Pancreas (tissue), 10 donors: ENCODE data around the gene ROS1. TPM values are rescaled to one million over a fixed set of nuclear protein-coding genes. Genes with fewer than 3 reads are reported as not detected.
A peak's percentile ranks its signal among the peaks of the same experiment; 100 is the strongest.

Experiments
- ATAC-seq, 4 donors: fragments of 200-7000 bp; cut with Tn5 transposase; one replicate each; pipeline versions ENCODE4 v1.8.0 to v1.9.1; 2020; ENCODE audit warnings: mild to moderate bottlenecking in 4 of 4, moderate library complexity in 4 of 4
- DNase-seq, 6 donors: peaks; one replicate each; pipeline ENCODE4 v3.0.0-alpha.2; 2020
- FAIRE-seq: peaks from 2 replicates; lab custom pipeline; 2012; peaks lifted over from hg19 to GRCh38; lab: Jason Lieb, UNC
- H3K27ac ChIP-seq, 4 donors: fragments of 200-600 bp; sonication (generic); 1 replicate in 3 of 4; 2 replicates in 1 of 4; pipeline versions ENCODE4 v1.5.0 to v1.8.0; 2020
- H3K27me3 ChIP-seq, 4 donors: fragments of 200-600 bp; one replicate each; pipeline ENCODE4 v1.8.0; 2021
- H3K36me3 ChIP-seq, 3 donors: fragments of 200-600 bp; sonication (generic) in 1 of 3; one replicate each; pipeline versions ENCODE4 v1.5.0 to v1.8.0; 2020 to 2021
- H3K4me1 ChIP-seq, 3 donors: fragments of 200-600 bp; one replicate each; pipeline ENCODE4 v1.8.0; 2021
- H3K4me3 ChIP-seq, 4 donors: fragments of 200-600 bp; sonication (generic) in 2 of 4; one replicate each; pipeline versions ENCODE4 v1.5.0 to v1.8.0; 2020 to 2021
- H3K9me3 ChIP-seq, 4 donors: fragments of 200-600 bp; one replicate each; pipeline ENCODE4 v1.8.0; 2021
- CTCF ChIP-seq, 4 donors: fragments of 200-600 bp; sonication (generic) in 3 of 4; IDR thresholded peaks; one replicate each; pipeline versions ENCODE4 v1.5.0 to v1.8.0; 2021; ENCODE audit warnings: antibody characterized with exemption in 4 of 4
- WGBS, 2 donors: extraction: QIAGEN DNeasy Blood & Tissue Kit; methylation state at CpG; one replicate each; pipeline ENCODE4 v1.1.7; 2013; 5-methylcytosine and 5-hydroxymethylcytosine counted together
- intact Hi-C, 3 donors: fragments of 100-400 bp; cut with DNase I; formaldehyde crosslinking; loops; one replicate each; pipeline versions ENCODE4 v1.11.1 to v1.14.2; 2022
- polyA plus RNA-seq, 2 donors: library from polyadenylated mRNA; stranded (reverse); fragments of 200-250 nt; gene quantifications; one replicate each; pipeline ENCODE4 v1.2.3, GENCODE V29; 2013
- total RNA-seq, 6 donors: library from RNA; stranded (reverse); fragmentation: NEBNext Ultra II Directional in 4 of 6; extraction: Animal tissue kit (Norgen Biotek cat#: 25700) in 4 of 6; gene quantifications; one replicate each; pipeline versions ENCODE4 v1.2.1 to v1.2.4, GENCODE V29; 2021 to 2023
- donor health status: healthy with polysubstance abuse.
- donor health status: DM: no; HTN: no; CAD: no; lungs with moderate emphysema.
- donor health status: DM: no; HTN: no; CAD: no.
- donor health status: control.
- donor health status: control.
- donor health status: Bipolar disorder and iron deficiency.
- donor health status: DM: yes; HTN: yes; CAD: no.
- donor health status: DM: no; HTN: no; CAD: no.
- donor health status: DM: no; HTN: no; CAD: no.
- donor health status: DM: yes; HTN: yes; CAD: no.

The ROS1 gene
- total and polyA plus RNA-seq, 8 donors: 0.02 to 0.09 (median 0.04) TPM; not detected in 2

- no peaks in the 10 kb centered on the region for H3K4me1 ChIP-seq
- no peak for FAIRE-seq
- H3K27ac ChIP-seq: no peak overlapping the region
- no peak for DNase-seq
- no peaks in the 10 kb centered on the region for H3K27me3 ChIP-seq
- no peaks in the 10 kb centered on the region for H3K9me3 ChIP-seq
- no peak overlapping the region for H3K4me3 ChIP-seq
- ATAC-seq: peak in 1 of 4 donors; percentile 52
- peak in 2 of 4 donors; percentile 12 to 28 for TF ChIP-seq CTCF (IDR thresholded peaks at IDR 0.05)
- no peaks in the 10 kb centered on the region for H3K36me3 ChIP-seq
- 19% methylated on average over 4 of the region's 4 CpGs for WGBS, 2 donors
- intact Hi-C loops: no loop called here
Measured at GRCh38 chr6:117317261-117317660, 108.5 kb downstream of the ROS1 start.

GRCh38 chr6:117311726-117312125 lies 114.0 kb downstream of the ROS1 start:
- no peaks in the 10 kb centered on the region for H3K4me1 ChIP-seq
- H3K36me3 ChIP-seq: no peaks in the 10 kb centered on the region
- no peak overlapping the region for H3K27ac ChIP-seq
- no peak for TF ChIP-seq CTCF (IDR thresholded peaks at IDR 0.05)
- ATAC-seq: no peak
- intact Hi-C loops: no loop called here
- 85 to 96% methylated on average over 1 of the region's 1 CpG for WGBS, 2 donors
- FAIRE-seq: no peak
- no peaks in the 10 kb centered on the region for H3K27me3 ChIP-seq
- no peaks in the 10 kb centered on the region for H3K9me3 ChIP-seq
- DNase-seq: no peak
- H3K4me3 ChIP-seq: no peak overlapping the region

GRCh38 chr6:117311310-117311709 lies 114.4 kb downstream of the ROS1 start:
- no peak for TF ChIP-seq CTCF (IDR thresholded peaks at IDR 0.05)
- Histone ChIP-seq H3K9me3 (no peaks in the 10 kb centered on the region), H3K27me3 (no peaks in the 10 kb centered on the region), H3K4me1 (no peaks in the 10 kb centered on the region), H3K4me3 (no peak overlapping the region), H3K36me3 (no peaks in the 10 kb centered on the region), H3K27ac (no peak overlapping the region)
- WGBS, 2 donors: 46 to 54% methylated on average over 3 of the region's 3 CpGs
- DNase-seq (no peak), FAIRE-seq (no peak), ATAC-seq (no peak)
- intact Hi-C loops: no loop called here

- Histone ChIP-seq H3K4me1 (no peaks in the 10 kb centered on the region), H3K27ac (no peak overlapping the region), H3K4me3 (no peak overlapping the region), H3K27me3 (no peaks in the 10 kb centered on the region), H3K36me3 (no peaks in the 10 kb centered on the region), H3K9me3 (no peaks in the 10 kb centered on the region)
- ATAC-seq: no peak
- intact Hi-C loops: no loop called here
- no peak for DNase-seq
- no peak for TF ChIP-seq CTCF (IDR thresholded peaks at IDR 0.05)
- FAIRE-seq: no peak
Measured at GRCh38 chr6:117309611-117310010, 116.1 kb downstream of the ROS1 start.

- DNase-seq: no peak
- H3K27me3 ChIP-seq: no peaks in the 10 kb centered on the region
- no peak for FAIRE-seq
- intact Hi-C loops: no loop called here
- H3K36me3 ChIP-seq: no peaks in the 10 kb centered on the region
- ATAC-seq: no peak
- H3K4me1 ChIP-seq: no peaks in the 10 kb centered on the region
- no peaks in the 10 kb centered on the region for H3K9me3 ChIP-seq
- TF ChIP-seq CTCF (IDR thresholded peaks at IDR 0.05): no peak
- H3K27ac ChIP-seq: no peak overlapping the region
- 80 to 87% methylated on average over 3 of the region's 3 CpGs for WGBS, 2 donors
- no peak overlapping the region for H3K4me3 ChIP-seq
Measured at GRCh38 chr6:117309069-117309468, 116.7 kb downstream of the ROS1 start.
